GM12873 (cell line): ENCODE data around the gene USP47.

Experiments
- CTCF ChIP-seq: IDR thresholded peaks from 2 replicates; pipeline ENCODE4 v1.5.1; 2012; ENCODE audit warnings: low read depth, mild to moderate bottlenecking, moderate library complexity, low read length, control low read depth; ENCODE audit not compliant: insufficient read depth; ENCODE audit errors: missing control alignments

USP47 gene

GRCh38 chr11:11860103-11860979, 18.6 kb downstream of the USP47 start:
- no peak for TF ChIP-seq CTCF

- no peak for TF ChIP-seq CTCF
These were observed 21.2 kb downstream of the USP47 start for GRCh38 chr11:11862999-11863398.

GRCh38 chr11:11864332-11864731, 22.6 kb downstream of the USP47 start:
- TF ChIP-seq CTCF: no peak

GRCh38 chr11:11864803-11865202, 23.0 kb downstream of the USP47 start:
- TF ChIP-seq CTCF: no peak

GRCh38 chr11:11865449-11865848, 23.7 kb downstream of the USP47 start:
- no peak for TF ChIP-seq CTCF

- no peak for TF ChIP-seq CTCF
These were observed 24.4 kb downstream of the USP47 start for GRCh38 chr11:11866203-11866602.

- no peak for TF ChIP-seq CTCF
These were observed 25.9 kb downstream of the USP47 start for GRCh38 chr11:11867720-11868119.
